ENCODE results near the gene HAPLN2.
A peak's percentile ranks its signal among the peaks of the same experiment; 100 is the strongest.
"Not testable (repeated sequence)": the region's sequence is repeated elsewhere in the genome, so short reads cannot be mapped to it uniquely, and the experiment has no call there.

HAPLN2 gene

GRCh38 chr1:156623946-156624813, 5.0 kb downstream of the HAPLN2 start:
- peak; percentile 45 to 49 for DNase-seq

- no peak for DNase-seq
These were observed 5.7 kb downstream of the HAPLN2 start for GRCh38 chr1:156624814-156625435.

GRCh38 chr1:156625436-156626078, 6.3 kb downstream of the HAPLN2 start:
- DNase-seq, result peak; percentile 36 to 39

GRCh38 chr1:156626079-156626438, 6.8 kb downstream of the HAPLN2 start:
- DNase-seq, result no peak

GRCh38 chr1:156627313-156627880, 8.2 kb downstream of the HAPLN2 start:
- peak; percentile 43 to 54 for DNase-seq

GRCh38 chr1:156629823-156630449, 10.7 kb downstream of the HAPLN2 start:
- no peak for DNase-seq

- DNase-seq, result not testable (repeated sequence)
These were observed 11.9 kb downstream of the HAPLN2 start for GRCh38 chr1:156631152-156631551.

GRCh38 chr1:156632355-156632754, 13.1 kb downstream of the HAPLN2 start:
- DNase-seq, result no peak

GRCh38 chr1:156638189-156638985, 19.2 kb downstream of the HAPLN2 start:
- DNase-seq, result no peak

- no peak for DNase-seq
These were observed 20.4 kb downstream of the HAPLN2 start for GRCh38 chr1:156639601-156640101.

- no peak for DNase-seq
These were observed 21.9 kb downstream of the HAPLN2 start for GRCh38 chr1:156640842-156641706.

- no peak for DNase-seq
These were observed 22.6 kb downstream of the HAPLN2 start, which contains the start of gene BCAN for GRCh38 chr1:156641761-156642264. BCAN (plus strand) TSS chr1:156642117; CDS start chr1:156646055, 3,938 bp downstream.

GRCh38 chr1:156642265-156643048, 23.2 kb downstream of the HAPLN2 start:
- no peak for DNase-seq

- DNase-seq, result no peak
These were observed 24.0 kb downstream of the HAPLN2 start for GRCh38 chr1:156643049-156643777.

- peak; percentile 88 to 92 for DNase-seq
These were observed 24.5 kb downstream of the HAPLN2 start for GRCh38 chr1:156643778-156644092.

GRCh38 chr1:156644146-156644545, 24.9 kb downstream of the HAPLN2 start:
- no peak for DNase-seq

- no peak for DNase-seq
These were observed 25.4 kb downstream of the HAPLN2 start for GRCh38 chr1:156644640-156645039.

GRCh38 chr1:156645056-156645455, 25.8 kb downstream of the HAPLN2 start:
- no peak for DNase-seq

- DNase-seq, result no peak
These were observed 26.5 kb downstream of the HAPLN2 start for GRCh38 chr1:156645666-156646065.
